HG03108 (cell line): ENCODE measurements around the gene TMEM190.
A peak's percentile ranks its signal among the peaks of the same experiment; 100 is the strongest.

Experiments used
- ATAC-seq: cut with Tn5 transposase; IDR thresholded peaks from one replicate; pipeline ENCODE4 v1.9.1; 2021; ENCODE audit warnings: moderate library complexity; ENCODE audit not compliant: unreplicated experiment

Gene TMEM190

GRCh38 chr19:55369653-55370304 is 6.8 kb upstream of the TMEM190 start:
- no peak for ATAC-seq

GRCh38 chr19:55370305-55370988 is 6.2 kb upstream of the TMEM190 start, which contains the start of gene IL11:
TSS of gene IL11 (minus strand) at chr19:55370463. CDS start at chr19:55370310, 153 bp downstream.
- ATAC-seq = no peak

- ATAC-seq = no peak
Measured at GRCh38 chr19:55372316-55373081, 4.1 kb upstream of the TMEM190 start.

- ATAC-seq = no peak
Measured at GRCh38 chr19:55373306-55373992, 3.2 kb upstream of the TMEM190 start.

GRCh38 chr19:55373993-55374757 is 2.5 kb upstream of the TMEM190 start:
- no peak for ATAC-seq

- no peak for ATAC-seq
Measured at GRCh38 chr19:55377356-55378131, 918 bp downstream of the TMEM190 start.

GRCh38 chr19:55379174-55379573 is 2.5 kb downstream of the TMEM190 start:
- ATAC-seq = no peak

GRCh38 chr19:55382013-55382412 is 5.4 kb downstream of the TMEM190 start:
- no peak for ATAC-seq

- ATAC-seq = no peak
Measured at GRCh38 chr19:55382522-55383054, 6.0 kb downstream of the TMEM190 start.

- no peak for ATAC-seq
Measured at GRCh38 chr19:55383279-55384130, 6.9 kb downstream of the TMEM190 start.

- ATAC-seq = no peak
Measured at GRCh38 chr19:55384131-55384919, 7.7 kb downstream of the TMEM190 start, which contains the start of gene TMEM238. TSS of gene TMEM238 (minus strand) at chr19:55384292. CDS start at chr19:55384259, 33 bp downstream.

- peak; percentile 59 for ATAC-seq
Measured at GRCh38 chr19:55384920-55385723, 8.5 kb downstream of the TMEM190 start.

GRCh38 chr19:55385724-55386492 is 9.3 kb downstream of the TMEM190 start, which contains the start of gene RPL28:
TSS of gene RPL28 (plus strand) at chr19:55385932. CDS start at chr19:55386358, 426 bp downstream.
- ATAC-seq = peak; percentile 53

- ATAC-seq = no peak
Measured at GRCh38 chr19:55386493-55386971, 9.9 kb downstream of the TMEM190 start.

- ATAC-seq = no peak
Measured at GRCh38 chr19:55387736-55388497, 11.3 kb downstream of the TMEM190 start.
